ENCODE results near the gene SUPT20H. TPM values are rescaled to one million over a fixed set of nuclear protein-coding genes. Genes with fewer than 3 reads are reported as not detected.

Gene SUPT20H
- polyA plus RNA-seq, 3 donors: 24.7 to 39.8 (median 35.5) TPM

- intact Hi-C loops (cut with micrococcal nuclease): loop anchor here in 1 of 2 donors (10.0 kb wide), 1 partner anchor 1357 kb away; no protein-coding TSS in a partner anchor
- H3K9me3 ChIP-seq (replicated peaks in 1 of 2; ENCODE audit: control insufficient read depth in 1 of 2, insufficient read depth in 1 of 2, low read length in 2 of 2): no peaks in the 10 kb centered on the region
- H3K27ac ChIP-seq (ENCODE audit: low read depth in 1 of 2, low read length in 2 of 2): peak overlapping the region in 1 of 2 donors; percentile 99
- WGBS (ENCODE audit: insufficient coverage): 89% methylated on average over 1 of the region's 6 CpGs
- H2AFZ ChIP-seq (ENCODE audit: insufficient read depth, low read depth, low read length, poor library complexity, severe bottlenecking): peak overlapping the region; percentile 95
- H4K20me1 ChIP-seq (ENCODE audit: insufficient read depth, low read length): no peaks in the 10 kb centered on the region
- peaks cover 17 to 25% of the 10 kb centered on the region in 2 donors for H3K4me1 ChIP-seq (ENCODE audit: control insufficient read depth in 1 of 2, insufficient read depth in 2 of 2, low read length in 2 of 2)
- H3K4me3 Mint-ChIP-seq: peak overlapping the region; percentile 100
- peaks cover 24% of the 10 kb centered on the region for H3K4me1 Mint-ChIP-seq
- H3K27me3 Mint-ChIP-seq (ENCODE audit: low read depth in 3 of 3): no peaks in the 10 kb centered on the region
- TF ChIP-seq CTCF (IDR thresholded peaks at IDR 0.05): no peak
- peak overlapping the region; percentile 98 for H3K4me2 ChIP-seq (replicated peaks; ENCODE audit: extremely low read depth, low read length, poor library complexity, severe bottlenecking)
- H3K27me3 ChIP-seq (ENCODE audit: control insufficient read depth in 2 of 2, insufficient read depth in 2 of 2, low read length in 2 of 2): no peaks in the 10 kb centered on the region
- peaks cover 24 to 26% of the 10 kb centered on the region in 2 donors for H3K36me3 Mint-ChIP-seq
- H3K79me2 ChIP-seq (ENCODE audit: insufficient read depth, low read length): peaks cover 55% of the 10 kb centered on the region
- peaks cover 23 to 34% of the 10 kb centered on the region in 2 donors for H3K36me3 ChIP-seq (replicated peaks in 1 of 2; ENCODE audit: control insufficient read depth in 1 of 2, insufficient read depth in 2 of 2, low read length in 2 of 2)
- peak overlapping the region; percentile 98 for H3K9ac ChIP-seq (ENCODE audit: insufficient read depth, low read length, poor library complexity, severe bottlenecking)
- peak overlapping the region; percentile 92 to 96 (median 93) for H3K4me3 ChIP-seq (replicated peaks in 1 of 3; ENCODE audit: low read depth in 2 of 3, low read length in 3 of 3)
- H3K9me3 Mint-ChIP-seq: no peaks in the 10 kb centered on the region
- no peak for DNase-seq
- peak overlapping the region in 4 of 7 donors; percentile 0 to 94 (median 88) for H3K27ac Mint-ChIP-seq
These were observed 61.6 kb downstream of the SUPT20H start for GRCh38 chr13:36997716-36998427.

- WGBS (ENCODE audit: insufficient coverage): no CpG with 5 or more reads among the region's 4 CpGs
- Histone ChIP-seq H3K79me2 (ENCODE audit: insufficient read depth, low read length) (peaks cover 22% of the 10 kb centered on the region), H3K27ac (ENCODE audit: low read depth in 1 of 2, low read length in 2 of 2) (no peak overlapping the region), H3K27me3 (ENCODE audit: control insufficient read depth in 2 of 2, insufficient read depth in 2 of 2, low read length in 2 of 2) (no peaks in the 10 kb centered on the region), H3K4me3 (replicated peaks in 1 of 3; ENCODE audit: low read depth in 2 of 3, low read length in 3 of 3) (no peak overlapping the region), H3K36me3 (replicated peaks in 1 of 2; ENCODE audit: control insufficient read depth in 1 of 2, insufficient read depth in 2 of 2, low read length in 2 of 2) (peaks cover 78 to 87% of the 10 kb centered on the region in 2 donors), H3K4me2 (replicated peaks; ENCODE audit: extremely low read depth, low read length, poor library complexity, severe bottlenecking) (no peak overlapping the region), H2AFZ (ENCODE audit: insufficient read depth, low read depth, low read length, poor library complexity, severe bottlenecking) (no peak overlapping the region), H3K9me3 (replicated peaks in 1 of 2; ENCODE audit: control insufficient read depth in 1 of 2, insufficient read depth in 1 of 2, low read length in 2 of 2) (no peaks in the 10 kb centered on the region), H3K9ac (ENCODE audit: insufficient read depth, low read length, poor library complexity, severe bottlenecking) (no peak overlapping the region), H4K20me1 (ENCODE audit: insufficient read depth, low read length) (no peaks in the 10 kb centered on the region), H3K4me1 (ENCODE audit: control insufficient read depth in 1 of 2, insufficient read depth in 2 of 2, low read length in 2 of 2) (no peaks in the 10 kb centered on the region)
- Mint-ChIP-seq H3K4me3 (no peak overlapping the region), H3K4me1 (peaks cover 2% of the 10 kb centered on the region), H3K27ac (no peak overlapping the region), H3K36me3 (peaks cover 78 to 79% of the 10 kb centered on the region in 2 donors), H3K9me3 (no peaks in the 10 kb centered on the region), H3K27me3 (ENCODE audit: low read depth in 3 of 3) (no peaks in the 10 kb centered on the region)
- no peak for TF ChIP-seq CTCF (IDR thresholded peaks at IDR 0.05)
- no peak for DNase-seq
- intact Hi-C loops (cut with micrococcal nuclease): loop anchor here in 1 of 2 donors (10.0 kb wide), 1 partner anchor 1362 kb away; no protein-coding TSS in a partner anchor
These were observed 67.1 kb downstream of the SUPT20H start for GRCh38 chr13:36992362-36992761.
